HAP-1 (cell line): ENCODE measurements around the gene GPR146.

Experiments used
- DNase-seq, 2 experiments: peaks; one replicate each; pipeline ENCODE4 v3.0.0-alpha.2; 2016 to 2020; ENCODE audit warnings: low spot score in 2 of 2
- H3K27me3 ChIP-seq: fragments of 250-450 bp; sonication (Bioruptor Pico); 2 replicates; pipeline ENCODE4 v1.5.1; 2020; ENCODE audit warnings: low read depth, mild to moderate bottlenecking, moderate library complexity
- H3K36me3 ChIP-seq: fragments of 250-450 bp; sonication (Bioruptor Pico); replicated peaks from 2 replicates; pipeline ENCODE4 v1.5.1; 2020; ENCODE audit warnings: mild to moderate bottlenecking
- H3K4me1 ChIP-seq: fragments of 250-450 bp; sonication (Bioruptor Pico); 2 replicates; pipeline ENCODE4 v1.5.1; 2020; ENCODE audit warnings: mild to moderate bottlenecking
- H3K4me3 ChIP-seq: fragments of 250-450 bp; sonication (Bioruptor Pico); 2 replicates; pipeline ENCODE4 v1.5.1; 2020; ENCODE audit warnings: mild to moderate bottlenecking, moderate library complexity
- H3K9me3 ChIP-seq: fragments of 250-450 bp; sonication (Bioruptor Pico); 2 replicates; pipeline ENCODE4 v1.5.1; 2020; ENCODE audit warnings: mild to moderate bottlenecking, moderate library complexity
- in situ Hi-C: fragments of 300-500 bp; cut with MboI; formaldehyde crosslinking; loops from 3 replicates; pipeline ENCODE4 v1.14.3; 2020; ENCODE audit warnings: low sequenced_read_pairs, inconsistent platforms, mixed read lengths

The GPR146 gene

GRCh38 chr7:1016577-1017531, 27.5 kb upstream of the GPR146 start:
- no peak overlapping the region for H3K4me3 ChIP-seq
- peaks cover 2% of the 10 kb centered on the region; the same call in 1 of the 2 replicates for H3K9me3 ChIP-seq
- peaks cover 10% of the 10 kb centered on the region; the same call in 1 of the 2 replicates for H3K36me3 ChIP-seq
- no peaks in the 10 kb centered on the region for H3K4me1 ChIP-seq
- in situ Hi-C loops, result no loop called here
- no peaks in the 10 kb centered on the region for H3K27me3 ChIP-seq
- DNase-seq, result no peak

DNA sequence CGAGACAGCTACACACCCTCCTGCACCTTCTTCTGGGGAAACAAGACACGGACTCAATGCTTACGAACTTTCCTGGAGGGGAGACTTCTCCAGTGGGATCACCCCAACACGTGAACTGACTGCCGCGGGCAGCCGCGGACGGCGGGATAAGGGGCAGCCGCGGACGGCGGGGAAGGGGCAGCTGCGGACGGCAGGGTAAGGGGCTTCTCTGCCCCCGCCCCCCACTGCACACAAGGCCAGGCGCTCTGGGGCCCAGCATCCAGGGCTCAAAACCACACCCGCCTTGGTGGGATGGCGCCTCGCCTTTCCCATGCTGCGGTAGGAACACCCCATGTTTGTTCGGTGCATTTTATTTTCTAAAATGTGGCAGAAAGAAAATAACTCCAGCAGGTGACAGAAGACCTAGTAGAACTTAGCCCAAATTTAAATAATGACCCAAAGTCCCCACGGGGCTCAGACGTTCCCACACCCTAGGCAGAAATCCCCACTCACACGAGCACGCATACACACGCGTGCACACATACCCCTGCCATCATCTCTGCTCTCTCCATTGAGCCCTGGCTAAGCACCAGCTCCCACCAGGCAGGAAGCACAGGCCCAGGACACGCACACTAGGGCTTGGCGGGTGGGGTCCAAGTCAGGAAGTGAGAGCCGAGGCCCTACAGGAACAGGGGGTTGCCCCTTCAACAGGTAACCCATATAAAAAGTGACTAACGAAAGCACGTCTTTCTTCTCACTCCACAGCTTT, 26.6 kb upstream of the GPR146 start:
- Histone ChIP-seq H3K36me3 (peaks cover 10% of the 10 kb centered on the region; the same call in 1 of the 2 replicates), H3K27me3 (no peaks in the 10 kb centered on the region), H3K4me1 (no peaks in the 10 kb centered on the region), H3K9me3 (peaks cover 3% of the 10 kb centered on the region; the same call in 1 of the 2 replicates), H3K4me3 (no peak overlapping the region)
- no peak for DNase-seq
- in situ Hi-C loops, result no loop called here

DNA sequence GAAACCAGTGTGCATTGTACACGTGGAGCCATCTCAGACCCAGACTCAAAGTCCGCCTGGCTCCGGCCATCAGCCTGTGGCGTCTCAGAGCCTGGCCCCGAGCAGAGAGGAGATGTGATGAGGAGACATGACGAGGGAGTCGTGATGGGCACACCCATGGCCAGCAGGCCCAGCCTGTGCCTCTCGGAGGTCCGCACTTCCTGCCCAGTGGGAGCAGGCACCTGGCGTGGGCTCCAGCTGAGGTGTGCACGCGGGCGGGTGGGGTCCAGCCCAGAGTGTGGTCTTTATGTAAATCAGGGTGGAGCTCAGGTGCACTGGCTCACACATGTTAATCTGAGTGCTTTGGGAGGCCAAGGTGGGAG, 26.0 kb upstream of the GPR146 start:
- H3K9me3 ChIP-seq, result peaks cover 3% of the 10 kb centered on the region; the same call in 1 of the 2 replicates

DNA sequence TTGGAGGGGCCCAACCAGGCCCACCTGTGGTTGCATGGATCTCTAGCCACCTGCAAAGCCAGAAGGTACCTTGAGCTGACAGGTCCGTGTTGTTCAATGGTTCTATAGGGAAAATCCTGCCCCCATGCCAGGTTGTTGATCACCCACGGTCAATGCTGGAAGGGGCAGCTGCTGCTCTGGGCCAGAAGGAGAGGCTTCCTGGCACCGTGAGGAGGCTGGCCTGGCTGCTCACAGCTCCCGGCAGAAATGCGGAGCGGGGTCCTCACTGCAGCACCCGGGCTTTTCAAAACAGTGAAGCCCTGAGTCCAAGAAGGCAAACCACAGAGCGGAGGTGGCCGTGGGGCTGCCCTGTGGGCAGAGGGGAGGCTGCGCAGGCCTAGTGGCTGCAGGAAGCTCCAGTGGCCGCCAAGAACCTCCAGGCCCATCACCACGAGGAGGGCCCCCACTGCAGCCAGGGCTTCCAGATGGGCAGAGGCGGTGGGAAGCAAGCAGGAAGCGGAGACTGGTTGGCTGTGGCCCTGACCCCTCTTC, 25.0 kb upstream of the GPR146 start:
- Histone ChIP-seq H3K4me3 (no peak overlapping the region), H3K27me3 (no peaks in the 10 kb centered on the region), H3K36me3 (peaks cover 16% of the 10 kb centered on the region; the same call in 1 of the 2 replicates), H3K4me1 (no peaks in the 10 kb centered on the region), H3K9me3 (peaks cover 3% of the 10 kb centered on the region; the same call in 1 of the 2 replicates)
- in situ Hi-C loops, result no loop called here
- no peak for DNase-seq

More for the DNA sequence above, 26.0 kb upstream of the GPR146 start:
- peaks cover 13% of the 10 kb centered on the region; the same call in 1 of the 2 replicates for H3K36me3 ChIP-seq
- H3K4me3 ChIP-seq, result no peak overlapping the region
- no peak for DNase-seq
- in situ Hi-C loops, result no loop called here
- H3K27me3 ChIP-seq, result no peaks in the 10 kb centered on the region
- no peaks in the 10 kb centered on the region for H3K4me1 ChIP-seq

GRCh38 chr7:1019789-1020610, 24.3 kb upstream of the GPR146 start:
- Histone ChIP-seq H3K36me3 (peaks cover 22% of the 10 kb centered on the region), H3K4me1 (no peaks in the 10 kb centered on the region), H3K9me3 (peaks cover 3% of the 10 kb centered on the region; the same call in 1 of the 2 replicates), H3K27me3 (no peaks in the 10 kb centered on the region), H3K4me3 (no peak overlapping the region)
- in situ Hi-C loops, result no loop called here
- no peak for DNase-seq

- in situ Hi-C loops, result no loop called here
- H3K4me1 ChIP-seq, result no peaks in the 10 kb centered on the region
- H3K27me3 ChIP-seq, result no peaks in the 10 kb centered on the region
- DNase-seq, result no peak
- H3K4me3 ChIP-seq, result no peak overlapping the region
- H3K36me3 ChIP-seq, result peaks cover 31% of the 10 kb centered on the region
- H3K9me3 ChIP-seq, result peaks cover 3% of the 10 kb centered on the region; the same call in 1 of the 2 replicates
Observed at GRCh38 chr7:1020849-1021251, 23.5 kb upstream of the GPR146 start.

DNA sequence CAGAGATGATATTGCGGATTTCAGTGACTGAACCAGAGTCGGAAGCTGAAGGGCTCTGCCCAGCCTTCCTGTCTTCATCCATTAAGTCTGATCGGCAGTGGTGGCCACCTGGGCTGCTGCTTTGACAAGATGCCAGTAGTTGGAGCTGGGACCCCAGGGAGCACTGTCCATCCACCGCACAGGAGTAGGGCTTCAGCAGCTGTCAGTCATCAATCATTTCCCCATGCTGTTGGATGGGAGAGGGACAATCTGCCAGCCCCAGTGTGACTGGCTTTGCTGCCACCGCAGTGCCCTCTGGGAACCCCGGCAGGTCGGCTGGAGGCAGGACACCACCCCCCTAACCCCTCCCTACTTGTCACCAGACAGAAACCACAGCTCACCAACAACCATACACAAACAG, 23.0 kb upstream of the GPR146 start:
- peaks cover 36% of the 10 kb centered on the region for H3K36me3 ChIP-seq
- H3K4me1 ChIP-seq, result peaks cover 2% of the 10 kb centered on the region
- in situ Hi-C loops, result no loop called here
- H3K9me3 ChIP-seq, result peaks cover 3% of the 10 kb centered on the region; the same call in 1 of the 2 replicates
- H3K4me3 ChIP-seq, result no peak overlapping the region
- no peaks in the 10 kb centered on the region for H3K27me3 ChIP-seq
- no peak for DNase-seq

DNA sequence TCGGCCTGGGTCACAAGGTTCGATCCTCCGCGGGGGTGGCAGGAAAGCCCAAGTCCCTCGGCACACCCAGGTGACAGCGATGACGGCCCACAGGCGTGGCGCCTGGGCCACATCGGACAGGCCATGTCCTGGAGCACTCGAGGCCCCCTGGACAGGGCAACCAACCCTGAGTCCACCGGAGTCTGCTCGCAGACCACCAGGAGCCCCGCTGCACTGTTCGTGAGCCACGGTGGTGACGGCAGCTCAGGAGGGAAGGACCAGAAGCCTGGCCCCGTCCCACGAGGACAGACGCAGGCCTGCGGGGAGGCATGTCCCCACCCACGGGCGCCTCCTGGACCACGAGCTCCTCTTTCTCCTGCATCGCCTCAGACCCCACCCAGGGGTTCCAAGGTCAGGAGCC, 22.4 kb upstream of the GPR146 start:
- Histone ChIP-seq H3K9me3 (peaks cover 3% of the 10 kb centered on the region; the same call in 1 of the 2 replicates), H3K36me3 (peaks cover 41% of the 10 kb centered on the region), H3K4me3 (no peak overlapping the region), H3K27me3 (no peaks in the 10 kb centered on the region), H3K4me1 (peaks cover 7% of the 10 kb centered on the region)
- DNase-seq, result no peak
- in situ Hi-C loops, result no loop called here

DNA sequence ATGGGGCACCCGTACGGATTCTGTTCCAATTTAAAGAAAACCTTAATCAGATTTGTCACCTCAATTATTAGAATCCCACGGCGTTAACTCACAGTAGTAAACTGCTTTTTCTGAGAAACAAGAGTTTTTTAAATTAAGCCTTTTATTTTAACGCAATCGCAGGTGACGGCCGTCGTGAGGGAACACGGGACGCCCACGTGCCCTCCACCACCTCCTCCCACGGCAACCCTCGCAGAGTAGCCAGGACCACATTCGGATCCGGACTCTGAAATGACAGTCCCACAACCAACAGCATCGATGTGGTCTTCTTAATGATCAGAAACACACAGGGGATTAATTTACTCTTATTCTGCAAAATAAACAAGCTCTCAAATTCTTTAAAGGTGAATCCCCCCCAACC, 22.0 kb upstream of the GPR146 start:
- Histone ChIP-seq H3K36me3 (peaks cover 44% of the 10 kb centered on the region), H3K27me3 (no peaks in the 10 kb centered on the region), H3K9me3 (peaks cover 3% of the 10 kb centered on the region; the same call in 1 of the 2 replicates), H3K4me1 (peaks cover 8% of the 10 kb centered on the region), H3K4me3 (no peak overlapping the region)
- DNase-seq, result no peak
- in situ Hi-C loops, result no loop called here

DNA sequence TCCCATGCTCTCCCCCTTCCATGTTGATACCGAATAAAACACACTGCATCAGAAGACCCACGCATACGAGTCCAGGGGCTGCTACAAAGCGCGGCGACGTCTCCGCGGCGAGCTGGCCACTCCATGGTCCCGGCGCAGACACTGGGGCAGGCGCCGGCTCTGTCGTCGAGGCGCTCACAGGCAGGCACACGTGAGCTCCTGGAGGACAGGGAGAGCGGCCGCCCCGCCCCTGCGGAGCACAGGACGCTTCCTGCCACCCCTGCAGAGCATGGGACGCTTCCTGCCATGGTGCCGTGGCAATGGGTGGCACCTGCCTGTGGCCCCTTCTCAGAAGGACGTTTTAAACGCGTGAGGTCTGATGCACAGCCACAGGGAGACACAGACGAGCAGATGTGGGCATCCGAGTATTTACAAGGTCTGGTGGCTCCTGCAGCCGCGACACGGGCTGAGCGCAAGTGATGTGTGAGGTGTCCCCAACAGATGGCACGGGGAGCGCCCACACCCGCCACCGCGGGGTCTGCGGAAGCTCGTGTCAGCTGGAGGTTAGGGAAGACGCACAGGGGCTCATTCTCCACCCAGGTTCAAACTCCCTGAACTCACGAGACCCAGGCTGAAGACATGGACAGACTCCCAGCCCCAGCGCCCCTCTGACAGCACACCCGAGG, 21.4 kb upstream of the GPR146 start:
- H3K4me1 ChIP-seq, result peaks cover 8% of the 10 kb centered on the region
- H3K9me3 ChIP-seq, result peaks cover 3% of the 10 kb centered on the region; the same call in 1 of the 2 replicates
- H3K27me3 ChIP-seq, result no peaks in the 10 kb centered on the region
- in situ Hi-C loops, result no loop called here
- no peak overlapping the region for H3K4me3 ChIP-seq
- peaks cover 44% of the 10 kb centered on the region for H3K36me3 ChIP-seq
- no peak for DNase-seq

- Histone ChIP-seq H3K36me3 (peaks cover 41% of the 10 kb centered on the region), H3K27me3 (no peaks in the 10 kb centered on the region), H3K4me3 (no peak overlapping the region), H3K4me1 (peaks cover 15% of the 10 kb centered on the region), H3K9me3 (peaks cover 3% of the 10 kb centered on the region; the same call in 1 of the 2 replicates)
- in situ Hi-C loops, result no loop called here
- no peak for DNase-seq
Observed at GRCh38 chr7:1024331-1024841, 20.0 kb upstream of the GPR146 start.

DNA sequence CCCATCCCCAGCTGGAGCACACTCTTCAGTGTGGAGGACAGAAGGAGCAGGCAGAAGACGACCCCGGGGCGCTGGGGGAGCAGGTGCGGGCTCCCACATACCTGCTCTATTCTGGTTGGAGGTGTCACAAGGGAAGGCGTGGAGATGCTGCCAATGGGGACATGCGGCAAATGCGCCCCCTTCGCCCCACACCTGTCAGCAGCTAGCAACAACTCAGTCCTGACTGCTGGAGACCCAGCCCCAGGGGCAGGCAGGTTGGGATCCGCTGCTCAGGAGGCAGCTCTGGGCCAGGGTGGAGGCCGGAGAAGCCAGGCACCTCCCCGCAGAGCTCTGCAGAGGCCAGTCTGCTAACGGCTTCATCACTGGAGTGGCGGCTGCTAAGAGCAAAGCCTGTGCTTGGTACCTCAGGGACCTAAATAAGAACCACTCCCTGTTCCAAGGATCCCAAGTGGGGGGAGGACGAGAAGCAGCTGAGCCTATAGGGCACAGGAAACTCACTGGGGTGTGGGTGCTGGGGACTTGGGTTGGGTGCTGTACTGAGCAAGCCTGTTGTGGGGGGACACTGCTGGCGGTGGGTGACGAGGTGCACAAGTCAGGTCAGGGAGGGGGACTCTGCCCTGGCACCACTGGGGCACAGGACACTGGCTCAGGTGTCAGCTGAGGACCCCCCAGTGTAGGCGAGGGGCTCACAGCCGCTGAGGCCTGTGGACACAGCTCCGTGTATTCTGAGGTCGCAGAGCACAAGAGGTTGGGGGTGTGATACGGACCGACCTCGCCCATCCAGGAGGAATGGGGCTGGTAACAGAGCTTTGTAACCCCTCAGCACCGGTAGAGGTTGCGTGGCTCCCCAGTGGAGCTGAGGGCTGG, 19.2 kb upstream of the GPR146 start:
- Histone ChIP-seq H3K36me3 (peaks cover 41% of the 10 kb centered on the region), H3K4me1 (peaks cover 15% of the 10 kb centered on the region), H3K27me3 (no peaks in the 10 kb centered on the region), H3K4me3 (no peak overlapping the region), H3K9me3 (peaks cover 3% of the 10 kb centered on the region; the same call in 1 of the 2 replicates)
- in situ Hi-C loops, result no loop called here
- DNase-seq, result no peak
